K562 (cell line): ENCODE measurements around the gene HTR5A. TPM values are rescaled to one million over a fixed set of nuclear protein-coding genes. Genes with fewer than 3 reads are reported as not detected.

Source experiments
- ADNP ChIP-seq: fragments of 200-800 bp; sonication (Bioruptor generic); IDR thresholded peaks from 2 replicates; pipeline ENCODE4 v1.6.1; 2016; ENCODE audit warnings: missing genetic modification characterization, missing compliant biosample characterization
- ARNT ChIP-seq, 2 experiments: fragments of 450-650 bp; IDR thresholded peaks; 2 replicates each; pipeline ENCODE4 v1.6.1; 2016; ENCODE audit warnings: mild to moderate bottlenecking in 1 of 2
- BRD9 ChIP-seq: fragments of 450-650 bp; IDR thresholded peaks from 2 replicates; pipeline ENCODE4 v1.6.1; 2018; ENCODE audit warnings: low read depth; ENCODE audit not compliant: partially characterized antibody
- E2F5 ChIP-seq: sonication (generic); formaldehyde crosslinking; IDR thresholded peaks from 2 replicates; pipeline ENCODE4 v1.8.0; 2022; ENCODE audit warnings: mild to moderate bottlenecking, missing genetic modification reagents
- ELF4 ChIP-seq: fragments of 450-650 bp; formaldehyde crosslinking; IDR thresholded peaks from 2 replicates; pipeline ENCODE4 v1.4.0; 2022; ENCODE audit warnings: missing genetic modification characterization
- FOS ChIP-seq: IDR thresholded peaks from 3 replicates; pipeline ENCODE4 v1.6.1; 2011; ENCODE audit not compliant: insufficient read length; ENCODE audit errors: extremely low read depth
- IRF2 ChIP-seq: sonication (generic); formaldehyde crosslinking; IDR thresholded peaks from 2 replicates; pipeline ENCODE4 v1.8.1; 2022; ENCODE audit warnings: mild to moderate bottlenecking, missing genetic modification reagents
- KLF16 ChIP-seq: IDR thresholded peaks from 2 replicates; pipeline ENCODE4 v1.6.1; 2016; ENCODE audit warnings: antibody characterized with exemption
- L3MBTL2 ChIP-seq: fragments of 450-650 bp; IDR thresholded peaks from 2 replicates; pipeline ENCODE4 v1.6.1; 2016; ENCODE audit warnings: mild to moderate bottlenecking, moderate library complexity
- MAFK ChIP-seq: IDR thresholded peaks from 2 replicates; pipeline ENCODE4 v1.6.1; 2011; ENCODE audit warnings: low read length, improper control_type of control experiment
- MAZ ChIP-seq, 2 experiments: fragments of 450-650 bp in 1 of 2; sonication (generic) in 1 of 2; formaldehyde crosslinking; IDR thresholded peaks in 1 of 2; conservative IDR thresholded peaks in 1 of 2; 2 replicates each; pipeline versions ENCODE4 v1.4.0 to v1.5.0; 2020; ENCODE audit warnings: mild to moderate bottlenecking in 1 of 2, missing genetic modification reagents in 1 of 2
- MCM5 ChIP-seq: fragments of 450-650 bp; IDR thresholded peaks from 2 replicates; pipeline ENCODE4 v1.6.1; 2016; ENCODE audit warnings: low read depth
- MEF2D ChIP-seq: conservative IDR thresholded peaks from 2 replicates; pipeline ENCODE4 v1.6.1; 2016; ENCODE audit warnings: low read depth, missing genetic modification characterization, missing compliant biosample characterization
- NFIC ChIP-seq: fragments of 450-650 bp; IDR thresholded peaks from 2 replicates; pipeline ENCODE4 v1.6.1; 2017; ENCODE audit warnings: mild to moderate bottlenecking, inconsistent platforms
- NFXL1 ChIP-seq: fragments of 450-650 bp; formaldehyde crosslinking; IDR thresholded peaks from 2 replicates; pipeline ENCODE4 v1.4.0; 2021; ENCODE audit warnings: mild to moderate bottlenecking
- NR3C1 ChIP-seq: sonication (generic); formaldehyde crosslinking; IDR thresholded peaks from 2 replicates; pipeline ENCODE4 v1.8.1; 2022; ENCODE audit warnings: missing genetic modification reagents
- PPARD ChIP-seq: fragments of 250-450 bp; sonication (Bioruptor Pico); IDR thresholded peaks from 2 replicates; pipeline ENCODE4 v1.8.0; 2022; ENCODE audit warnings: inconsistent platforms, mild to moderate bottlenecking, moderate library complexity
- PRDM10 ChIP-seq: fragments of 450-650 bp; IDR thresholded peaks from 2 replicates; pipeline ENCODE4 v1.6.1; 2018; ENCODE audit not compliant: partially characterized antibody
- PTRF ChIP-seq: fragments of 450-650 bp; IDR thresholded peaks from 2 replicates; pipeline ENCODE4 v1.6.1; 2016; ENCODE audit warnings: mild to moderate bottlenecking, missing genetic modification characterization, missing compliant biosample characterization
- RB1 ChIP-seq: fragments of 450-650 bp; IDR thresholded peaks from 2 replicates; pipeline ENCODE4 v1.6.1; 2017; ENCODE audit warnings: low read depth, mild to moderate bottlenecking
- RBBP5 ChIP-seq: fragments of 200-600 bp; sonication (generic); IDR thresholded peaks from 2 replicates; pipeline ENCODE4 v1.6.1; 2012; ENCODE audit warnings: borderline replicate concordance, mild to moderate bottlenecking, low read length, control low read depth, inconsistent platforms; ENCODE audit not compliant: insufficient read depth, poor library complexity, severe bottlenecking
- SIX5 ChIP-seq, 2 experiments: IDR thresholded peaks; 2 replicates each; pipeline ENCODE4 v1.6.1; 2011; ENCODE audit warnings: low read length in 2 of 2, borderline replicate concordance in 1 of 2, low read depth in 1 of 2, mild to moderate bottlenecking in 1 of 2, moderate library complexity in 1 of 2; ENCODE audit not compliant: insufficient read depth in 1 of 2
- SMARCA5 ChIP-seq: fragments of 450-650 bp; IDR thresholded peaks from 2 replicates; pipeline ENCODE4 v1.6.1; 2016
- ZBTB33 ChIP-seq: sonication (generic); formaldehyde crosslinking; IDR thresholded peaks from 2 replicates; pipeline ENCODE4 v1.8.1; 2023; ENCODE audit warnings: mild to moderate bottlenecking, missing genetic modification reagents
- polyA plus RNA-seq, 8 experiments: library from polyadenylated mRNA; depleted of rRNA in 4 of 8; stranded (reverse) in 5 of 8; unstranded in 3 of 8; fragments of >200 nt; fragmentation: Nextera tagmentation in 2 of 8; fragmentation: Illumina TruSeq in 1 of 8; extraction: Ambion mirVana in 2 of 8; extraction: Trizol in 1 of 8; gene quantifications; 2 replicates each; pipeline versions ENCODE4 v1.2.1 to v1.2.3, GENCODE V29; 2011 to 2014; ENCODE audit warnings: inconsistent platforms in 1 of 8, missing spikeins in 1 of 8
- total RNA-seq, 7 experiments: library from RNA; depleted of rRNA in 6 of 7; stranded (reverse); fragments of >200 nt in 6 of 7; fragmentation: Illumina TruSeq in 2 of 7; extraction: Trizol in 2 of 7; gene quantifications; 2 replicates each; pipeline versions ENCODE4 v1.2.1 to v1.2.3, GENCODE V29; 2011 to 2021; ENCODE audit warnings: low replicate concordance in 1 of 7

HTR5A gene
- total and polyA plus RNA-seq, 9 of the 15 experiments (the other 6 are each of a cell fraction or from before 2014, with no cell fraction given): 0.06 TPM; not detected in 8

- TF ChIP-seq MEF2D (peak; percentile 79), ZBTB33 (peak; percentile 98), E2F5 (CRISPR knock-in tag) (peak; percentile 100), L3MBTL2 (no peak), SMARCA5 (no peak), MCM5 (no peak), KLF16 (no peak), IRF2 (CRISPR knock-in tag) (peak; percentile 99), MAFK (peak; percentile 31; the same call in 1 of the 2 replicates), PTRF (tag) (peak; percentile 54; the same call in 1 of the 2 replicates), RBBP5 (no peak), ELF4 (CRISPR knock-in tag) (peak; percentile 78; the same call in 1 of the 2 replicates), RB1 (peak; percentile 100), BRD9 (no peak), SIX5 (IDR thresholded peaks at IDR 0.05; ENCODE audit: borderline replicate concordance in 1 of 2, insufficient read depth in 1 of 2, low read depth in 1 of 2, low read length in 2 of 2) (no peak), PPARD (CRISPR knock-in tag) (peak; percentile 70; the same call in 1 of the 2 replicates), MAZ (CRISPR knock-in tag; conservative IDR thresholded peaks at IDR 0.05 in 1 of 2, IDR thresholded peaks at IDR 0.05 in 1 of 2) (peak; percentile 100), NFIC (no peak; the same call in 1 of the 2 replicates), ARNT (IDR thresholded peaks at IDR 0.05) (no peak), NR3C1 (CRISPR knock-in tag) (peak; percentile 100), ADNP (tag) (no peak), NFXL1 (peak; percentile 82; the same call in 1 of the 2 replicates), PRDM10 (peak; percentile 14), FOS (no peak)
These were observed at the start of gene HTR5A (continued) for GRCh38 chr7:155069992-155070751.
